IMR-90 (cell line): Measurements from ENCODE around the gene TRAPPC12. TPM values are rescaled to one million over a fixed set of nuclear protein-coding genes. Genes with fewer than 3 reads are reported as not detected.
A peak's percentile ranks its signal among the peaks of the same experiment; 100 is the strongest.

ENCODE experiments used
- ATAC-seq: fragments of 200-7000 bp; cut with Tn5 transposase; 2 replicates; pipeline ENCODE4 v1.9.1; 2020; ENCODE audit warnings: low read depth, mild to moderate bottlenecking, moderate library complexity
- BruUV-seq: library from RNA; stranded (reverse); fragments of 400-500 nt; replicated peaks from 2 replicates; lab custom pipeline; 2021; lab: Mats Ljungman, UMichigan
- CTCF ChIA-PET: fragments of 300-600 bp; formaldehyde crosslinking; extraction: SDS; loops from one replicate; lab custom pipeline; 2021; ENCODE audit warnings: antibody characterized with exemption; lab: Yijun Ruan, JAX
- POLR2A ChIA-PET: fragments of 300-600 bp; sonication (Branson Sonifier 250); formaldehyde crosslinking; loops from one replicate; lab custom pipeline; 2022; ENCODE audit warnings: antibody characterized with exemption; ENCODE audit not compliant: unreplicated experiment; lab: Charles Lee
- DNase-seq: peaks from one replicate; pipeline ENCODE4 v3.0.0; 2013
- H2AFZ ChIP-seq: replicated peaks from 2 replicates; pipeline ENCODE3; 2013; ENCODE audit warnings: low read length, mild to moderate bottlenecking; ENCODE audit not compliant: poor library complexity
- H2AK5ac ChIP-seq: 2 replicates; pipeline ENCODE4 v1.6.1; 2013; ENCODE audit warnings: low read depth, low read length, inconsistent platforms
- H2AK9ac ChIP-seq: replicated peaks from 2 replicates; pipeline ENCODE3; 2013; ENCODE audit warnings: mild to moderate bottlenecking, low read depth, low read length, moderate library complexity; ENCODE audit not compliant: poor library complexity
- H2BK120ac ChIP-seq: 2 replicates; pipeline ENCODE4 v1.6.1; 2013; ENCODE audit warnings: low read depth, low read length, inconsistent platforms
- H2BK15ac ChIP-seq: 3 replicates; pipeline ENCODE4 v1.6.1; 2013; ENCODE audit warnings: low read depth, low read length, inconsistent platforms
- H2BK20ac ChIP-seq: 2 replicates; pipeline ENCODE4 v1.6.1; 2013; ENCODE audit warnings: low read depth, mild to moderate bottlenecking, inconsistent platforms, low read length, moderate library complexity
- H2BK5ac ChIP-seq: 2 replicates; pipeline ENCODE4 v1.6.1; 2013; ENCODE audit warnings: mild to moderate bottlenecking, low read depth, low read length, inconsistent platforms; ENCODE audit not compliant: poor library complexity, severe bottlenecking
- H3K14ac ChIP-seq: replicated peaks from 2 replicates; pipeline ENCODE4 v1.6.1; 2013; ENCODE audit warnings: low read depth, low read length, inconsistent platforms
- H3K18ac ChIP-seq: 2 replicates; pipeline ENCODE4 v1.6.1; 2013; ENCODE audit warnings: low read depth, low read length, control low read depth
- H3K23ac ChIP-seq: 2 replicates; pipeline ENCODE4 v1.6.1; 2013; ENCODE audit warnings: low read depth, low read length, inconsistent platforms
- H3K27ac ChIP-seq: 2 replicates; pipeline ENCODE4 v1.5.1; 2013; ENCODE audit warnings: mild to moderate bottlenecking, control low read depth, low read length; ENCODE audit not compliant: insufficient read depth
- H3K27me3 ChIP-seq: 2 replicates; pipeline ENCODE4 v1.6.1; 2013; ENCODE audit warnings: low read length; ENCODE audit not compliant: control insufficient read depth, insufficient read depth
- H3K36me3 ChIP-seq: 2 replicates; pipeline ENCODE4 v1.6.1; 2013; ENCODE audit warnings: low read length, mixed read lengths; ENCODE audit not compliant: control insufficient read depth, insufficient read depth
- H3K4ac ChIP-seq: 2 replicates; pipeline ENCODE4 v1.6.1; 2013; ENCODE audit warnings: low read depth, low read length, inconsistent platforms
- H3K4me1 ChIP-seq: 2 replicates; pipeline ENCODE4 v1.6.1; 2013; ENCODE audit warnings: low read length, mixed read lengths; ENCODE audit not compliant: control insufficient read depth, insufficient read depth
- H3K4me2 ChIP-seq: 2 replicates; pipeline ENCODE4 v1.6.1; 2013; ENCODE audit warnings: low read depth, mild to moderate bottlenecking, control low read depth, low read length, moderate library complexity
- H3K4me3 ChIP-seq: 2 replicates; pipeline ENCODE4 v1.5.1; 2013; ENCODE audit warnings: low read depth, mild to moderate bottlenecking, control low read depth, low read length, moderate library complexity; ENCODE audit not compliant: insufficient read depth
- H3K56ac ChIP-seq: 2 replicates; pipeline ENCODE4 v1.6.1; 2013; ENCODE audit warnings: low read length, inconsistent platforms; ENCODE audit not compliant: insufficient read depth; ENCODE audit errors: extremely low read depth
- H3K79me1 ChIP-seq, 2 experiments: 2 replicates each; pipeline ENCODE4 v1.6.1; 2013; ENCODE audit warnings: low read length in 2 of 2, inconsistent platforms in 1 of 2, low read depth in 1 of 2
- H3K9ac ChIP-seq: 2 replicates; pipeline ENCODE4 v1.6.1; 2013; ENCODE audit warnings: low read depth, low read length, control low read depth
- H3K9me1 ChIP-seq: 2 replicates; pipeline ENCODE4 v1.6.1; 2013; ENCODE audit warnings: low read length, inconsistent platforms; ENCODE audit not compliant: insufficient read depth
- H3K9me3 ChIP-seq: 2 replicates; pipeline ENCODE4 v1.6.1; 2013; ENCODE audit warnings: low read length; ENCODE audit not compliant: control insufficient read depth, insufficient read depth
- H4K20me1 ChIP-seq: 2 replicates; pipeline ENCODE4 v1.6.1; 2013; ENCODE audit warnings: low read length, inconsistent platforms; ENCODE audit not compliant: insufficient read depth
- H4K5ac ChIP-seq: 2 replicates; pipeline ENCODE4 v1.6.1; 2013; ENCODE audit warnings: mild to moderate bottlenecking, low read depth, low read length, control low read depth
- H4K8ac ChIP-seq, 2 experiments: 2 replicates each; pipeline ENCODE4 v1.6.1; 2013; ENCODE audit warnings: low read depth in 2 of 2, low read length in 2 of 2, control low read depth in 1 of 2, inconsistent platforms in 1 of 2
- H4K91ac ChIP-seq: 2 replicates; pipeline ENCODE4 v1.6.1; 2013; ENCODE audit warnings: low read depth, low read length, inconsistent platforms; ENCODE audit not compliant: insufficient read depth
- BHLHE40 ChIP-seq: fragments of 150-350 bp; IDR thresholded peaks from 2 replicates; pipeline ENCODE4 v1.6.1; 2016; ENCODE audit warnings: mild to moderate bottlenecking, low read depth, low read length
- CEBPB ChIP-seq: IDR thresholded peaks from 2 replicates; pipeline ENCODE4 v1.6.1; 2012; ENCODE audit warnings: low read depth, low read length, improper control_type of control experiment
- CHD1 ChIP-seq: IDR thresholded peaks from 2 replicates; pipeline ENCODE4 v1.6.1; 2012; ENCODE audit warnings: low read depth, low read length, improper control_type of control experiment
- FOS ChIP-seq: fragments of 150-350 bp; IDR thresholded peaks from 2 replicates; pipeline ENCODE4 v1.6.1; 2016; ENCODE audit warnings: low read depth, low read length
- MAFK ChIP-seq: IDR thresholded peaks from 2 replicates; pipeline ENCODE4 v1.6.1; 2012; ENCODE audit warnings: low read depth, low read length, improper control_type of control experiment
- MAZ ChIP-seq: IDR thresholded peaks from 2 replicates; pipeline ENCODE4 v1.6.1; 2012; ENCODE audit warnings: low read depth, mild to moderate bottlenecking, low read length, improper control_type of control experiment, moderate library complexity, borderline replicate concordance
- MXI1 ChIP-seq: IDR thresholded peaks from 2 replicates; pipeline ENCODE4 v1.6.1; 2012; ENCODE audit warnings: low read depth, mild to moderate bottlenecking, low read length, moderate library complexity, borderline replicate concordance
- NFE2L2 ChIP-seq: fragments of 150-350 bp; IDR thresholded peaks from 2 replicates; pipeline ENCODE4 v1.6.1; 2016; ENCODE audit warnings: low read depth, mild to moderate bottlenecking, low read length
- POLR2A ChIP-seq: IDR thresholded peaks from 2 replicates; pipeline ENCODE4 v1.6.1; 2012; ENCODE audit warnings: mild to moderate bottlenecking, low read depth, low read length
- RAD21 ChIP-seq: IDR thresholded peaks from 2 replicates; pipeline ENCODE4 v1.6.1; 2012; ENCODE audit warnings: low read length, improper control_type of control experiment
- RCOR1 ChIP-seq: IDR thresholded peaks from 2 replicates; pipeline ENCODE4 v1.6.1; 2012; ENCODE audit warnings: mild to moderate bottlenecking, low read length, improper control_type of control experiment; ENCODE audit not compliant: insufficient replicate concordance
- RFX5 ChIP-seq: IDR thresholded peaks from 2 replicates; pipeline ENCODE4 v1.8.0; 2012; ENCODE audit warnings: low read depth, mild to moderate bottlenecking, low read length, moderate library complexity
- SMC3 ChIP-seq: fragments of 150-350 bp; IDR thresholded peaks from 2 replicates; pipeline ENCODE4 v1.6.1; 2016; ENCODE audit warnings: low read depth, mild to moderate bottlenecking, antibody characterized with exemption, low read length, moderate library complexity
- WGBS, 2 experiments: methylation state at CpG; one replicate each; pipeline versions ENCODE4 v1.1.5 to v1.1.7; 2013; ENCODE audit warnings: missing lambda C conversion rate in 2 of 2; ENCODE audit not compliant: insufficient read length in 1 of 2; ENCODE audit errors: extremely low coverage in 2 of 2; 5-methylcytosine and 5-hydroxymethylcytosine counted together
- dilution Hi-C: fragments of 300-500 bp; cut with HindIII; formaldehyde crosslinking; loops from one replicate; pipeline ENCODE4 v1.14.3; 2018; ENCODE audit warnings: low sequenced_read_pairs; ENCODE audit not compliant: unreplicated experiment
- in situ Hi-C: fragments of 300-500 bp; cut with MboI; formaldehyde crosslinking; loops from 3 replicates; pipeline ENCODE4 v1.14.3; 2019; ENCODE audit warnings: low sequenced_read_pairs, inconsistent platforms, mixed read lengths
- intact Hi-C: fragments of 100-400 bp; cut with micrococcal nuclease; formaldehyde crosslinking; loops from 2 replicates; pipeline ENCODE4 v1.10.0; 2022
- polyA plus RNA-seq, 3 experiments: library from polyadenylated mRNA; depleted of rRNA; stranded (reverse); fragments of >200 nt; gene quantifications; 2 replicates each; pipeline ENCODE4 v1.2.3, GENCODE V29; 2012; ENCODE audit warnings: low replicate concordance in 1 of 3
- total RNA-seq: library from RNA; depleted of rRNA; stranded (reverse); fragments of >200 nt; gene quantifications from 2 replicates; pipeline ENCODE4 v1.2.3, GENCODE V29; 2012
- TF ChIP-seq, protein P1 (sequence below): fragments of 150-350 bp; IDR thresholded peaks from 2 replicates; pipeline ENCODE4 v1.6.1; 2017; ENCODE audit warnings: mild to moderate bottlenecking, antibody characterized with exemption, low read length, low read depth
- TF ChIP-seq, protein P2 (sequence below): conservative IDR thresholded peaks from 2 replicates; pipeline ENCODE4 v1.5.1; 2012; ENCODE audit warnings: mild to moderate bottlenecking, low read depth, low read length, improper control_type of control experiment
- TF ChIP-seq, protein P3 (sequence below): fragments of 150-350 bp; IDR thresholded peaks from 2 replicates; pipeline ENCODE4 v1.6.1; 2016; ENCODE audit warnings: low read depth, mild to moderate bottlenecking, low read length, moderate library complexity, borderline replicate concordance

Gene TRAPPC12
- total and polyA plus RNA-seq, 2 of the 4 experiments (the other 2 are of a cell fraction): 25.8 to 69.9 TPM

GRCh38 chr2:3526871-3527270 is 147.4 kb downstream of the TRAPPC12 start:
- POLR2A ChIA-PET: no interaction called here
- no peak overlapping the region for H3K18ac ChIP-seq
- H2BK15ac ChIP-seq: peak overlapping the region; percentile 12; the same call in 2 of the 3 replicates
- H4K91ac ChIP-seq: peak overlapping the region; percentile 12
- H3K4ac ChIP-seq: peak overlapping the region; percentile 7; the same call in 1 of the 2 replicates
- peak overlapping the region; percentile 96; the same call in 1 of the 2 replicates for H2AK5ac ChIP-seq
- CTCF ChIA-PET: no interaction called here
- no peak overlapping the region for H2AK9ac ChIP-seq
- 94% methylated on average over 6 of the region's 22 CpGs; no CpG with 5 or more reads in 1 of the 2 experiments for WGBS, 2 experiments
- H3K23ac ChIP-seq: no peak overlapping the region
- dilution Hi-C loops (no loop called here), in situ Hi-C loops (no loop called here), intact Hi-C loops (no loop called here)
- no peak overlapping the region for H3K27ac ChIP-seq
- no peak overlapping the region for H3K4me2 ChIP-seq
- H3K4me3 ChIP-seq: no peak overlapping the region
- H2BK20ac ChIP-seq: no peak overlapping the region
- H3K9me3 ChIP-seq: no peaks in the 10 kb centered on the region
- no peak overlapping the region for H3K56ac ChIP-seq
- H4K5ac ChIP-seq: no peak overlapping the region
- peaks cover 0 to 7% of the 10 kb centered on the region in 2 experiments; a peak in 1 of 4 replicates for H3K79me1 ChIP-seq
- no peak overlapping the region for H2AFZ ChIP-seq
- no TSS peak for BruUV-seq
- no peaks in the 10 kb centered on the region for H3K27me3 ChIP-seq
- no peak overlapping the region for H3K14ac ChIP-seq
- DNase-seq (no peak), ATAC-seq (no peak)
- H3K9me1 ChIP-seq: peaks cover 19% of the 10 kb centered on the region
- TF ChIP-seq SMC3 (no peak), NFE2L2 (no peak), BHLHE40 (no peak), RFX5 (no peak), RCOR1 (no peak), RAD21 (no peak), FOS (no peak), CHD1 (no peak), MAFK (no peak), MXI1 (no peak), MAZ (no peak), CEBPB (no peak), POLR2A (no peak)
- TF ChIP-seq, protein P1, sequence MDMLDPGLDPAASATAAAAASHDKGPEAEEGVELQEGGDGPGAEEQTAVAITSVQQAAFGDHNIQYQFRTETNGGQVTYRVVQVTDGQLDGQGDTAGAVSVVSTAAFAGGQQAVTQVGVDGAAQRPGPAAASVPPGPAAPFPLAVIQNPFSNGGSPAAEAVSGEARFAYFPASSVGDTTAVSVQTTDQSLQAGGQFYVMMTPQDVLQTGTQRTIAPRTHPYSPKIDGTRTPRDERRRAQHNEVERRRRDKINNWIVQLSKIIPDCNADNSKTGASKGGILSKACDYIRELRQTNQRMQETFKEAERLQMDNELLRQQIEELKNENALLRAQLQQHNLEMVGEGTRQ: no peak
- TF ChIP-seq, protein P2, sequence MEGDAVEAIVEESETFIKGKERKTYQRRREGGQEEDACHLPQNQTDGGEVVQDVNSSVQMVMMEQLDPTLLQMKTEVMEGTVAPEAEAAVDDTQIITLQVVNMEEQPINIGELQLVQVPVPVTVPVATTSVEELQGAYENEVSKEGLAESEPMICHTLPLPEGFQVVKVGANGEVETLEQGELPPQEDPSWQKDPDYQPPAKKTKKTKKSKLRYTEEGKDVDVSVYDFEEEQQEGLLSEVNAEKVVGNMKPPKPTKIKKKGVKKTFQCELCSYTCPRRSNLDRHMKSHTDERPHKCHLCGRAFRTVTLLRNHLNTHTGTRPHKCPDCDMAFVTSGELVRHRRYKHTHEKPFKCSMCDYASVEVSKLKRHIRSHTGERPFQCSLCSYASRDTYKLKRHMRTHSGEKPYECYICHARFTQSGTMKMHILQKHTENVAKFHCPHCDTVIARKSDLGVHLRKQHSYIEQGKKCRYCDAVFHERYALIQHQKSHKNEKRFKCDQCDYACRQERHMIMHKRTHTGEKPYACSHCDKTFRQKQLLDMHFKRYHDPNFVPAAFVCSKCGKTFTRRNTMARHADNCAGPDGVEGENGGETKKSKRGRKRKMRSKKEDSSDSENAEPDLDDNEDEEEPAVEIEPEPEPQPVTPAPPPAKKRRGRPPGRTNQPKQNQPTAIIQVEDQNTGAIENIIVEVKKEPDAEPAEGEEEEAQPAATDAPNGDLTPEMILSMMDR: no peak
- TF ChIP-seq, protein P3, sequence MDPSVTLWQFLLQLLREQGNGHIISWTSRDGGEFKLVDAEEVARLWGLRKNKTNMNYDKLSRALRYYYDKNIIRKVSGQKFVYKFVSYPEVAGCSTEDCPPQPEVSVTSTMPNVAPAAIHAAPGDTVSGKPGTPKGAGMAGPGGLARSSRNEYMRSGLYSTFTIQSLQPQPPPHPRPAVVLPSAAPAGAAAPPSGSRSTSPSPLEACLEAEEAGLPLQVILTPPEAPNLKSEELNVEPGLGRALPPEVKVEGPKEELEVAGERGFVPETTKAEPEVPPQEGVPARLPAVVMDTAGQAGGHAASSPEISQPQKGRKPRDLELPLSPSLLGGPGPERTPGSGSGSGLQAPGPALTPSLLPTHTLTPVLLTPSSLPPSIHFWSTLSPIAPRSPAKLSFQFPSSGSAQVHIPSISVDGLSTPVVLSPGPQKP: no peak
- no peaks in the 10 kb centered on the region for H3K36me3 ChIP-seq
- H4K8ac ChIP-seq: no peak overlapping the region
- H4K20me1 ChIP-seq: no peaks in the 10 kb centered on the region
- peaks cover 12% of the 10 kb centered on the region for H3K4me1 ChIP-seq
- H2BK120ac ChIP-seq: no peak overlapping the region
- H3K9ac ChIP-seq: no peak overlapping the region
- H2BK5ac ChIP-seq: peak overlapping the region; percentile 88
